ENCODE measurements around the gene ADCY10.

Gene ADCY10

DNA sequence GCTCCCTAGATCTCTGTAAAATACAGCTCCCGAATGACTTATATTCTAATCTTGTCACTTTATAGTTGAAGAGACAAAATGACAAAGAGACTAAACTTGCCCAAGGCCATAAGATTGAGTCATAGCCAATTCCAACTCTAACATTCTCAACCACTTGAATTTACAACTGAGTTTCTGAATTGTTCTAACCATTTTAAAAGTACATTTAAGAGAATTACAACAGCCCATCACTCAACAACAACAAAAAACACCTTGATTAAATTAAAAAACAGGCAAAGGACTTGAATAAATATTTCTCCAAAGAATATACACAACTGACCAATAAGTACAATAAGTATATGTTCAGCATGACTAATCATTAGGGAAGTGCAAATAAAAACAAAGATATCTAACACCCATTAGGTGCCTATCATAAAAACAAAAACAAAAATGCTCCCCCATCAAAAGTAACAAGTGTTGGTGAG is 8.7 kb upstream of the ADCY10 start:
- Histone ChIP-seq H3K9me3 (ENCODE audit: low read depth, low read length) (no peaks in the 10 kb centered on the region), H3K4me3 (no peak overlapping the region), H3K36me3 (ENCODE audit: insufficient read depth, low read length) (no peaks in the 10 kb centered on the region), H3K9ac (ENCODE audit: insufficient read length) (no peak overlapping the region), H3K27ac (no peak overlapping the region)
- no peak for TF ChIP-seq EZH2 (IDR thresholded peaks at IDR 0.05)
- TF ChIP-seq POLR2AphosphoS5 (IDR thresholded peaks at IDR 0.05; ENCODE audit: borderline replicate concordance, low read depth, low read length) = no peak
- TF ChIP-seq FOXP2 (optimal IDR thresholded peaks at IDR 0.05; ENCODE audit: control extremely low read depth, extremely low read length, insufficient read depth) = no peak
- DNase-seq (ENCODE audit: low read depth, low spot score) = no peak

DNA sequence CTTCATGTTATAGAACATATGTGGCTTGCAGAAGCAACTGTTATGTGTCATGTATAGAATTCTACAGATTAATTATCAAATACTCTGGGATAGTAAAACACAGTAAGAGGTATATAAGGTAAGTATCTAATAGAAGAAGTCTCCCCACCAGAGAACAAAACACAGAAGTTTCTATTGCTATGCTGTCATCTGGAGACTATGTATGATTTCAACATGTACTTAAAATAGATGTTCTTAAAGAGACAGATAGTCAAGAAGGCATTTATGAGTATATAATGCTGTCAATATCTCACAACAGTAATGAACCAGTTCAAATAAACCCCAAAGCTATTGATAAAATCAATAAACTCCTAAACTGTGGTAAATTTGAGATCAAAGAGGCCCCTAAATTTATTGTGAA is 8.1 kb upstream of the ADCY10 start:
- Histone ChIP-seq H3K9me3 (ENCODE audit: low read depth, low read length) (no peaks in the 10 kb centered on the region), H3K36me3 (ENCODE audit: insufficient read depth, low read length) (no peaks in the 10 kb centered on the region; the same call in 1 of the 2 replicates), H3K9ac (ENCODE audit: insufficient read length) (no peak overlapping the region), H3K4me3 (no peak overlapping the region), H3K27ac (no peak overlapping the region)
- TF ChIP-seq FOXP2 (optimal IDR thresholded peaks at IDR 0.05; ENCODE audit: control extremely low read depth, extremely low read length, insufficient read depth) (no peak), EZH2 (IDR thresholded peaks at IDR 0.05) (no peak), POLR2AphosphoS5 (IDR thresholded peaks at IDR 0.05; ENCODE audit: borderline replicate concordance, low read depth, low read length) (no peak)
- no peak for DNase-seq (ENCODE audit: low read depth, low spot score)

DNA sequence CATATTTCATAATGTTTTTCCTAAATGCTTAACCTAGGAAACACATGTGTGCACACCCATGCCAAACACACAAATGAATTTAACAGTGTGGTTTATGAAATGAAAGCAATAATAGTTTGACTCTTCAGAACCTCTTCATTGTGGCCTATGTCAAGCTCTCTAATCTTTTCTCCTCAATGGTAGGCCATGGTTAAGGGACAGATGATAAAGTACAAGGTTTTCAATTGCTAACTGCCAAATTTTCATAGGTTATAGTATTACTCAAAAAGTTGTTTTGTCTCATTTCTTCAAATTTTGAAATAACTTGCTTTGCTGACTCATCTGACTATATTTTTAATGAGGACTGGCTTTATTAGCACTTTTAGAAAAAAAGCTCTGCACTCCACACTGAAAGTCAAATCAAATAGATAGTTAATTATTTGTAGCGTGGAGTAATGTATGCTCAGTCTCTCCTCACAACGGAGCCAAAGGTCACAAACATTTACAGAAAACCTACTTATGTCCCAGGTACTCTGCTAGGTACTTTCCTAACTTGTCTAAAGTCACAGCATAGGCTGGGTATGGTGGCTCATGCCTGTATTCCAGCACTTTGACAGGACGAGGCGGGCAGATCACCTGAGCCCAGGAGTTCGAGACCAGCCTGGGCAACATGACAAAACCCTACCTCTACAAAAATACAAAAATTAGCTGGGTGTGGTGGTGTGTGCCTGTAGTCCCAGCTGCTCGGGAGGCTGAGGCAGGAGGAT is 3.0 kb upstream of the ADCY10 start:
- no peak overlapping the region for H3K27ac ChIP-seq

DNA sequence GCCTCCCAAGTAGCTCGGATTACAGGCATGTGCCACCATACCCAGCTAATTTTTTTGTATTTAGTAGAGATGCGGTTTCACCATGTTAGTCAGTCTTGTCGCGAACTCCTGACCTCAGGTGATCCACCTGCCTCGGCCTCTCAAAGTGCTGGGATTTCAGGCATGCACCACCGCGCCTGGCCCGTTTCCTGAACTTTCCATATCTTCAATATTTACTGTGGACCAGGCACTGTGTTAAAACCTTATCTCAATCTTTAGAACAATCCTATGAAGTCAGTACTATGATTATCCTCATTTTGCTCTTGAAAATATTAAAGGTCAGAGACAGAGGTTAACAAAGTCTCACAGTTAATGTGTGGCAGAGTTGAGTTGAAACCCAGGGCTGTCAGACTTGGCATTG is 1.6 kb upstream of the ADCY10 start:
- Histone ChIP-seq H3K9me3 (ENCODE audit: low read depth, low read length) (no peaks in the 10 kb centered on the region), H3K4me3 (no peak overlapping the region), H3K27ac (no peak overlapping the region), H3K36me3 (ENCODE audit: insufficient read depth, low read length) (no peaks in the 10 kb centered on the region; the same call in 1 of the 2 replicates), H3K9ac (ENCODE audit: insufficient read length) (no peak overlapping the region)
- no peak for TF ChIP-seq POLR2AphosphoS5 (IDR thresholded peaks at IDR 0.05; ENCODE audit: borderline replicate concordance, low read depth, low read length)
- TF ChIP-seq EZH2 (IDR thresholded peaks at IDR 0.05) = no peak
- no peak for TF ChIP-seq FOXP2 (optimal IDR thresholded peaks at IDR 0.05; ENCODE audit: control extremely low read depth, extremely low read length, insufficient read depth)
- DNase-seq (ENCODE audit: low read depth, low spot score) = no peak

More for the DNA sequence above, 3.0 kb upstream of the ADCY10 start:
- Histone ChIP-seq H3K9ac (ENCODE audit: insufficient read length) (no peak overlapping the region), H3K9me3 (ENCODE audit: low read depth, low read length) (no peaks in the 10 kb centered on the region), H3K36me3 (ENCODE audit: insufficient read depth, low read length) (no peaks in the 10 kb centered on the region; the same call in 1 of the 2 replicates), H3K4me3 (no peak overlapping the region)
- no peak for TF ChIP-seq POLR2AphosphoS5 (IDR thresholded peaks at IDR 0.05; ENCODE audit: borderline replicate concordance, low read depth, low read length)
- no peak for TF ChIP-seq FOXP2 (optimal IDR thresholded peaks at IDR 0.05; ENCODE audit: control extremely low read depth, extremely low read length, insufficient read depth)
- no peak for TF ChIP-seq EZH2 (IDR thresholded peaks at IDR 0.05)
- DNase-seq (ENCODE audit: low read depth, low spot score) = no peak

DNA sequence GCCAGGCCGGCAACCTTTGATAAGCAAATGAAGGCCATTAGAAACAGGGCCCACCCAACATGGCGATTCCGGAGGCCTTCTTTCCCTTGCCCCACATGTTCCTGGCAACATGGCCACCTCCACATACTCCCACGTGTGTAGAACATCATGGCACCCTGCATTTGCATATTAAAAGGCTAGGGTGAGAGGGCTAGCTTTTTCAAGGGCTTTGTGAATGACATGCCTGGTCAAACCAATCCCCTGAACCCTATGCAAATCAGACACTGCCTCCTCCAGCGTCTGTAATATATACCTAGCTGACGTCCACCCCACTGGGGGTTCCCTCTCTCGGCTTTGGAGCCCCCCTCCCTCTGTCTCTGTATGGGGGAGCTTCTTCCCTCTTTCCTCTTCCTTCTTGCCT is 1.6 kb downstream of the ADCY10 start:
- Histone ChIP-seq H3K36me3 (ENCODE audit: insufficient read depth, low read length) (no peaks in the 10 kb centered on the region; the same call in 1 of the 2 replicates), H3K4me3 (no peak overlapping the region), H3K9ac (ENCODE audit: insufficient read length) (no peak overlapping the region), H3K27ac (no peak overlapping the region), H3K9me3 (ENCODE audit: low read depth, low read length) (no peaks in the 10 kb centered on the region; the same call in 1 of the 2 replicates)
- DNase-seq (ENCODE audit: low read depth, low spot score) = no peak
- TF ChIP-seq POLR2AphosphoS5 (IDR thresholded peaks at IDR 0.05; ENCODE audit: borderline replicate concordance, low read depth, low read length) (no peak), FOXP2 (optimal IDR thresholded peaks at IDR 0.05; ENCODE audit: control extremely low read depth, extremely low read length, insufficient read depth) (no peak), EZH2 (IDR thresholded peaks at IDR 0.05) (no peak)

DNA sequence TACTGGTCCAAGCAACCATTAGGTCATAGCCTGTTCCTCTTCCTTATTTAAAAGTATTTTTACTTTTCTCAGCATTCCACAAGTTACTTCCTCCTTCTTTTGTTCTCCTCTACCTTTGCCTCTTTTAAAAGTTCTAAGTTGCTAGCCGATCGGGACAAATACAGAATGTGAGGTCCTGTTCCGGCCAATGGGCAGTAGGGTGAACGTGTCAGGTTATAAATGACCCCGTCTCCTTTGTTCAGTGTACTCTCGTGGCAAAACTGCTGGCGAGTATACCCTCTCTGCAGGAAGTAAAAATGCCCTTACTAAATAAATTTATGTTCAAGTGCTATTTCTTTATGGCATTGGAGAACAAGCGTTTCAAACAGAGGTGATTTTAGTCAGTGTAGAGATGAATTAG is 2.5 kb downstream of the ADCY10 start:
- Histone ChIP-seq H3K9ac (ENCODE audit: insufficient read length) (no peak overlapping the region), H3K36me3 (ENCODE audit: insufficient read depth, low read length) (no peaks in the 10 kb centered on the region), H3K27ac (no peak overlapping the region), H3K4me3 (no peak overlapping the region), H3K9me3 (ENCODE audit: low read depth, low read length) (no peaks in the 10 kb centered on the region; the same call in 1 of the 2 replicates)
- TF ChIP-seq FOXP2 (optimal IDR thresholded peaks at IDR 0.05; ENCODE audit: control extremely low read depth, extremely low read length, insufficient read depth) = no peak
- no peak for DNase-seq (ENCODE audit: low read depth, low spot score)

DNA sequence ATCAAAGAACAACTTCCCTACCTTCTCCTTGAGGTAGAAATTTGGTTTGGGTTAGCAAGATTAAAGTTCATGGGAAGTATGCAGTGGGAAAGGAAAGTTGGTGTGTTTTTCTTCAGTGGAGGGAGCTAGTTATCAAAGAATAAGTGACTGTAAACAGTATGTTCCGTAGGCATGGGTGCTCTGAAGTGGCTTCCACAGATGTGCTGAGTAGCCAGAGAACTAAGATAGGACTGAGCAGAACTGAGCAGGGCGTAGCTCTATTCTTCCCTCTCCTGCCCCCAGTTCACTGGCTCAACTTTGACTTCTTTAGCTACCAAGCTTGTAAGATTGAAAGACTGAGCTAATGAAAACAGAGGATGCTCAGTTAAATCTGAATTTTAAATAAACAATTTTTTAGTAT is 3.4 kb downstream of the ADCY10 start:
- H3K27ac ChIP-seq = no peak overlapping the region
- DNase-seq (ENCODE audit: low read depth, low spot score) = no peak

DNA sequence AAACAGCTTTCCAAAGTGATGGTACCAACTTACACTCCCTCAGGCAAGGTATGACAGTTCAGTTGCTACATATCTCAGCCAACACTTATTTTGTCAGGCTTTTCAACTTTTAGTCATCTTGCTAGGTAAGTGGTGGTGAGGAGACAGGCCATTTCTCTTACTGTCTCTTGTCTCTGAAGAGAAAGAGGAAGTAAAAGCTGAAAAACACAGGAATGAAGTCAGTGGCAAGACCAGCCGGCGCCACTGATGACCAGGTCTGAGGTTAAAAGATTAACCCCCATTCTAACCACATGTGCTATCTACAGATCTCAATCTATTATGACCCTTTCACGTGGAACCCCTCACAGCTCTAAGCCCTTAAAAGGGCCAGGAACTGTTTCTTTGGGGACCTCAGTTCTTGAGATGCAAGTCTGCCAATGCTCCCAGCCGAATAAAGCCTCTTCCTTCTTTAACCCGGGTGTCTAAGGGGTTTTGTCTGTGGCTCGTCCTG is 4.2 kb downstream of the ADCY10 start:
- no peaks in the 10 kb centered on the region; the same call in 1 of the 2 replicates for H3K9me3 ChIP-seq (ENCODE audit: low read depth, low read length)
- no peak for DNase-seq (ENCODE audit: low read depth, low spot score)
- H3K9ac ChIP-seq (ENCODE audit: insufficient read length) = no peak overlapping the region
- H3K27ac ChIP-seq = no peak overlapping the region
- no peaks in the 10 kb centered on the region for H3K36me3 ChIP-seq (ENCODE audit: insufficient read depth, low read length)
- TF ChIP-seq POLR2AphosphoS5 (IDR thresholded peaks at IDR 0.05; ENCODE audit: borderline replicate concordance, low read depth, low read length) (no peak), EZH2 (IDR thresholded peaks at IDR 0.05) (no peak), FOXP2 (optimal IDR thresholded peaks at IDR 0.05; ENCODE audit: control extremely low read depth, extremely low read length, insufficient read depth) (no peak)
- H3K4me3 ChIP-seq = no peak overlapping the region

More for the DNA sequence above, 3.4 kb downstream of the ADCY10 start:
- no peak overlapping the region for H3K4me3 ChIP-seq
- H3K9ac ChIP-seq (ENCODE audit: insufficient read length) = no peak overlapping the region
- TF ChIP-seq POLR2AphosphoS5 (IDR thresholded peaks at IDR 0.05; ENCODE audit: borderline replicate concordance, low read depth, low read length) = no peak
- TF ChIP-seq FOXP2 (optimal IDR thresholded peaks at IDR 0.05; ENCODE audit: control extremely low read depth, extremely low read length, insufficient read depth) = no peak
- no peak for TF ChIP-seq EZH2 (IDR thresholded peaks at IDR 0.05)
- H3K36me3 ChIP-seq (ENCODE audit: insufficient read depth, low read length) = no peaks in the 10 kb centered on the region
- H3K9me3 ChIP-seq (ENCODE audit: low read depth, low read length) = no peaks in the 10 kb centered on the region; the same call in 1 of the 2 replicates
